Activated naive CD8-positive, alpha-beta T cell (primary cell): Measurements from ENCODE around the gene PRDM16.

Experiments used
- H3K27ac Mint-ChIP-seq: one replicate; pipeline ENCODE4 v1.8.0; 2021; ENCODE audit warnings: mixed read lengths
- H3K27me3 Mint-ChIP-seq: one replicate; pipeline ENCODE4 v1.8.0; 2021; ENCODE audit warnings: mixed read lengths
- H3K36me3 Mint-ChIP-seq: one replicate; pipeline ENCODE4 v1.8.0; 2021; ENCODE audit warnings: mixed read lengths
- H3K4me1 Mint-ChIP-seq: one replicate; pipeline ENCODE4 v1.8.0; 2021; ENCODE audit warnings: low read depth, mixed read lengths
- H3K4me3 Mint-ChIP-seq: one replicate; pipeline ENCODE4 v1.8.0; 2021; ENCODE audit warnings: mild to moderate bottlenecking, mixed read lengths
- H3K9me3 Mint-ChIP-seq: one replicate; pipeline ENCODE4 v1.8.0; 2021; ENCODE audit warnings: low read depth, mixed read lengths

The PRDM16 gene

GRCh38 chr1:3038113-3038551, 30.9 kb upstream of the PRDM16 start:
- no peak overlapping the region for H3K4me3 Mint-ChIP-seq
- no peak overlapping the region for H3K27ac Mint-ChIP-seq
- H3K9me3 Mint-ChIP-seq, result no peaks in the 10 kb centered on the region
- no peaks in the 10 kb centered on the region for H3K27me3 Mint-ChIP-seq
- no peaks in the 10 kb centered on the region for H3K36me3 Mint-ChIP-seq
- H3K4me1 Mint-ChIP-seq, result peaks cover 18% of the 10 kb centered on the region

DNA sequence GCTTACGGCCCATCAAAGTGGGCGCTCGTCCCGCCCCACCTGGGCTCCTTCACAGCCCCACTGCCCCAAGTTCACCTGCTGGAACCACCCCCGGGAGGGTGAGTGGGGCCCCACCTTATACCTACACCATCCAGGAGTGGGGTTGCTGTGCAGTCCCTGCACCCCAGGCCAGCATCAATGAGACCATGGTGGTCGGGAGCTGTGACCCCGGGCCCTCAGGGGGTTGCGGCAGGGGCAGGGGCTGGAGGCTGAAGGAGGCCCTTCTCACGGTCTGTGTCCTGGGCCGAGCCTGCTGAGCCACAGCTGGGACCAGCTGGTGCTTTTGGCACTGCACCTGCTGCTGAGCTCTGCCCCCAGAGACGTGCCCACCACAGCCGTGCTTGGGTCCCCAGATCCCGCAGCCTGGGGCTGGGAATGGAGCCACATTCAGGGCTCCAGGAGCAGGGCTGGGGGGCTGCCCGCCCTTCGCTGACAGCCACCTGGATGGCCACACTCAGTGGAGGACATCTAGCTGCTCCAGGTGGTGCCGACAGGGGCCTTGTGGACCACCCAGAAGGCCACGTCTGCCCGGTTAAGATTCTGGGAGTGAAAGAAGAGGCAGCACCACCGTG, 30.3 kb upstream of the PRDM16 start:
- H3K4me3 Mint-ChIP-seq, result no peak overlapping the region
- H3K36me3 Mint-ChIP-seq, result no peaks in the 10 kb centered on the region
- H3K27me3 Mint-ChIP-seq, result no peaks in the 10 kb centered on the region
- peaks cover 12% of the 10 kb centered on the region for H3K4me1 Mint-ChIP-seq
- H3K27ac Mint-ChIP-seq, result no peak overlapping the region
- no peaks in the 10 kb centered on the region for H3K9me3 Mint-ChIP-seq

DNA sequence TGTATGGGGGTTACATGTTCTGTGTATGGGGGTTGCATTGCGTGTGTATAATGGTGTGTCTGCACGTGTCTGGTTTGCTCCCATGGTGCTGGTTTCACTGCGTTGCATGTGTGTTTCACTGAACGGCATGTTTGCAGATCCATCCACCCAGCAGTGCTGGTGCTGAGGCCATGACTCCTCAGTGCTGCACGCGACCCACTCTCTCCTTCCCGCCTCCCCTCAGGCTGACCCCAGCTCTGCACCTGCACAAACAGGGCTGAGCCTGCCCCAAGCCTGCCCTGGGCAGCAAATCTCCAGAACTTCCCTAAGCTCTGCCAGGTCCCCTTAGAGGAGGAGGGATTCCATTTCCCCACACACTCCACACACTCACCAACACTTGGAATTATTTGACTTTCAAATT, 29.0 kb upstream of the PRDM16 start:
- H3K27me3 Mint-ChIP-seq, result peaks cover 2% of the 10 kb centered on the region
- H3K36me3 Mint-ChIP-seq, result no peaks in the 10 kb centered on the region
- H3K27ac Mint-ChIP-seq, result no peak overlapping the region
- no peak overlapping the region for H3K4me3 Mint-ChIP-seq
- peaks cover 2% of the 10 kb centered on the region for H3K4me1 Mint-ChIP-seq
- H3K9me3 Mint-ChIP-seq, result no peaks in the 10 kb centered on the region

- Mint-ChIP-seq H3K27me3 (peaks cover 2% of the 10 kb centered on the region), H3K27ac (no peak overlapping the region), H3K4me1 (no peaks in the 10 kb centered on the region), H3K36me3 (no peaks in the 10 kb centered on the region), H3K4me3 (no peak overlapping the region), H3K9me3 (no peaks in the 10 kb centered on the region)
These were observed 26.5 kb upstream of the PRDM16 start for GRCh38 chr1:3042481-3042880.

GRCh38 chr1:3049164-3049563, 19.8 kb upstream of the PRDM16 start:
- Mint-ChIP-seq H3K27ac (no peak overlapping the region), H3K4me3 (no peak overlapping the region), H3K4me1 (peaks cover 1% of the 10 kb centered on the region), H3K36me3 (peaks cover 3% of the 10 kb centered on the region), H3K27me3 (peaks cover 7% of the 10 kb centered on the region), H3K9me3 (peaks cover 4% of the 10 kb centered on the region)

- Mint-ChIP-seq H3K36me3 (peaks cover 3% of the 10 kb centered on the region), H3K4me3 (no peak overlapping the region), H3K27me3 (peaks cover 5% of the 10 kb centered on the region), H3K9me3 (peaks cover 4% of the 10 kb centered on the region), H3K27ac (no peak overlapping the region), H3K4me1 (peaks cover 1% of the 10 kb centered on the region)
These were observed 19.1 kb upstream of the PRDM16 start for GRCh38 chr1:3049905-3050304.

DNA sequence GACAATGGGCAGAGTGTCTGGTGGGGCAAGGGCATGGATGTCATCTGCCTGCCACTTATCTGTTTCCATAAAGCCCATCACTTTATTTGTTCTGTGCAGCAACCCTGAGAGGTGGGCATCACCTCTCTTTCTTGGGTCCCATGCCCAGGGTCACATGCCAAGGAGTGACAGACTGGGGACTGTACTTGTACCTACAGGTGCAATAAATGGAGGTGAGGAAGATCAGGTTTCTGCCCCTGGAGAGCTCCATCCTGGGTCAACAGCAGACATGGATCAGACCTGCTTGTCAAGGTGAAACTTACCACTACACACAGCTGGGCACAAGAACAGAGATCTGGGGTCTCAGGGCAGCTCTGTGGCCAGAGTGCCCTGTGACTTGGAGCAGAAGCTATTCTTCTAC, 18.4 kb upstream of the PRDM16 start:
- Mint-ChIP-seq H3K27me3 (peaks cover 5% of the 10 kb centered on the region), H3K36me3 (peaks cover 3% of the 10 kb centered on the region), H3K27ac (no peak overlapping the region), H3K9me3 (peaks cover 4% of the 10 kb centered on the region), H3K4me3 (no peak overlapping the region), H3K4me1 (peaks cover 1% of the 10 kb centered on the region)

DNA sequence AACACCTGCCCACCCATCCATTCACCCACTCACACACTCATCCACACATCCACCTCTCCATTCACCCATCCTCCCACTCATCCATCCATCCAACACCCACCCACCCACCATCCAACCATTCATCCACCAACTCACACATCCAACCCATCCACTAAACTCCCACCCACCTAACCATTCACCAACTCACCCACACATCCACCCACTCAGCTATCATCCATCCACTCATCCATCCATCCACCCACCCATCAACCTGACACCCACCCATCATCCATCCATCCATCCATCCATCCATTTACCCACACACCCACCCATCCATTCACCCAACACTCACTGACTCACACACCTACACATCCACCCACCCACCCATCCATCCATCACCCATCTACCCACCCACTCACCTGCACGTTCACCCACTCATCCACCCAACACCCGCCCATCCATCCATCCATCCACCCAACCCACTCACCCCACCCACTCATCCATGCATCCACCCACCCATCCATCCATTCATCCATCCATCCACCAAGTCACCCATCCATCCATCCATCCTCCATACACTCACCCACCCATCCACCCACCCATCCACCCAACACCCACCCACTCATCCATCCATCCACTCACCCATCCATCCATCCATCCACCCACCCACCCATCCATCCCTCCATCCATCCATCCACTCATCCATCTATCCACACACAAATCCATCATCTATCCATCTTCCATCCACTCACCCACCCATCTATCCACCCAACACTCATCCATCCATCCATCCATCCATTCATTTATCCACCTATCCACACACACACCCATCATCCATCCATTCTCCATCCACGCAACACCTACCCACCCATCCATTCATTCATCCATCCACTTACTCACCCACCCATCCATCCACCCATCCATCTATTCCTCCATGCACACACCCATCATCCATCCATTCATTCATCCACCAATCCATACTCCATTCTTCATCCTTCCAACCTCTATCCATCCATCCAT, 17.4 kb upstream of the PRDM16 start:
- H3K4me1 Mint-ChIP-seq, result peaks cover 1% of the 10 kb centered on the region
- peaks cover 3% of the 10 kb centered on the region for H3K36me3 Mint-ChIP-seq
- H3K27ac Mint-ChIP-seq, result no peak overlapping the region
- H3K4me3 Mint-ChIP-seq, result no peak overlapping the region
- peaks cover 5% of the 10 kb centered on the region for H3K27me3 Mint-ChIP-seq
- peaks cover 4% of the 10 kb centered on the region for H3K9me3 Mint-ChIP-seq

DNA sequence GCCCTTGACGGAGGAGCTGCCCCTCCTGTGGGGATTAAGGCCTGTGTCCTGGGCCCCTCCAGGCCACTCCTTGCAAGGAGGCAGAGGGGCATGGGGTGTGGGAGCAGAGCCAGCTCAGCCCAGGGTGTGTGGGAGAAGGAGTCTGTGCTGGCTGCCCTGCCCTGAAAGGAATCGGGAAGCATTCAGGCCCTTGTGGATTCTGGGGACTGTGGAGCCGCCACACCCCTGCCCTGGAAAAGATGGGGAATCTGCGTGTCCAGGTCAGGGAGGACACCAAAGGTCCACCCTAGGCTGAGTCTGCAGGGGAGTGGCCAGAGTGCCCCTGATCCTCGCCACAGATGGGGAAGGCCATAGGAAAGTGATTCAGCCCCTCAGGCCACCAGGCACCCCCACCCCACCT, 16.5 kb upstream of the PRDM16 start:
- Mint-ChIP-seq H3K27me3 (peaks cover 5% of the 10 kb centered on the region), H3K4me3 (no peak overlapping the region), H3K9me3 (peaks cover 4% of the 10 kb centered on the region), H3K27ac (no peak overlapping the region), H3K4me1 (peaks cover 1% of the 10 kb centered on the region), H3K36me3 (peaks cover 3% of the 10 kb centered on the region)

- Mint-ChIP-seq H3K27me3 (peaks cover 5% of the 10 kb centered on the region), H3K36me3 (peaks cover 3% of the 10 kb centered on the region), H3K4me3 (no peak overlapping the region), H3K27ac (no peak overlapping the region), H3K4me1 (peaks cover 1% of the 10 kb centered on the region), H3K9me3 (peaks cover 4% of the 10 kb centered on the region)
These were observed 15.5 kb upstream of the PRDM16 start for GRCh38 chr1:3053366-3053980.

DNA sequence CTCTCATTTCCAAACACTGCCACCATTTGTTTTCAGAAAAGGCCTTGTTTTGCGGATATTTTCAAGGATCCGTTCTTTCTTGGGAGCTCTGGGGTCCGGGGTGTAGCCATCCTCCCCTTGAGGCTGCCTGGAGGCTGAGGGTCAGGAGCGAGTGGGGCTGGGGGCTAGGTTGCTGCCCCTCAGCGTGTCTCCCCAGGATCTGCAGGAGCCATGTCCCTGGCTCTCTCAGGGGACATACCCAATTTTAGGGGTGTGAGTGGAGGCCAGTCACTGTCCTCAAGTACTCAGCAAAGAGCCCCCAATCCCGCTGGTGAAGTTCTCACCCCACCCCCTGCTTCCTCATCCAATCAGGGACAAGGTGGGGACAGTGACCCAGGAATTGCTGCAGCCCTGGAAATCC, 15.0 kb upstream of the PRDM16 start:
- Mint-ChIP-seq H3K9me3 (peaks cover 4% of the 10 kb centered on the region), H3K4me3 (no peak overlapping the region), H3K36me3 (peaks cover 3% of the 10 kb centered on the region), H3K27ac (no peak overlapping the region), H3K4me1 (peaks cover 1% of the 10 kb centered on the region), H3K27me3 (peaks cover 5% of the 10 kb centered on the region)

- Mint-ChIP-seq H3K36me3 (peaks cover 3% of the 10 kb centered on the region), H3K9me3 (peaks cover 4% of the 10 kb centered on the region), H3K27ac (no peak overlapping the region), H3K4me1 (peaks cover 1% of the 10 kb centered on the region), H3K27me3 (peaks cover 5% of the 10 kb centered on the region), H3K4me3 (no peak overlapping the region)
These were observed 14.5 kb upstream of the PRDM16 start for GRCh38 chr1:3054474-3054873.

DNA sequence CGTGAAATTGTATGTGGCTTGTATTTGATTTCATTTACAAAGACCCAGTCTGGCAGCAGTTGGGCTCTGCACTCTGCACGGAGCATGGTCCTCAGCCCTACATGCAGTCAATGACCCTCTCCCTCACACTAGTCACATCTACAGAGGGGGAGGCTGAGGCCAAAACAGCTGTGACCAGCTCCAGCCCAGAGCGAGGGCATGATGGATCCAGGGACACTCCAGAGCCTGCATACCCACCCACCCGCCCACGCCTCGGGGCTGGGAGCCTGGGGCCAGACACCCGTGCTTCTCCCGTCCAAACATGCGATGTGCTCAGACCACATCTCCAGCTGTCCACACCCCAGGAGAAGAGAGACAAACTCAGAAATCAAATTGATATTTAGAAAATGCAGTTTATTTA, 14.0 kb upstream of the PRDM16 start:
- H3K36me3 Mint-ChIP-seq, result peaks cover 3% of the 10 kb centered on the region
- peaks cover 4% of the 10 kb centered on the region for H3K9me3 Mint-ChIP-seq
- H3K4me3 Mint-ChIP-seq, result no peak overlapping the region
- peaks cover 1% of the 10 kb centered on the region for H3K4me1 Mint-ChIP-seq
- H3K27ac Mint-ChIP-seq, result no peak overlapping the region
- peaks cover 5% of the 10 kb centered on the region for H3K27me3 Mint-ChIP-seq

- Mint-ChIP-seq H3K27me3 (peaks cover 5% of the 10 kb centered on the region), H3K4me3 (no peak overlapping the region), H3K9me3 (peaks cover 4% of the 10 kb centered on the region), H3K4me1 (peaks cover 1% of the 10 kb centered on the region), H3K27ac (no peak overlapping the region), H3K36me3 (peaks cover 3% of the 10 kb centered on the region)
These were observed 12.4 kb upstream of the PRDM16 start for GRCh38 chr1:3056641-3057040.
